ENCODE data around the gene CLN5.
"Not testable (repeated sequence)": the region's sequence is repeated elsewhere in the genome, so short reads cannot be mapped to it uniquely, and the experiment has no call there.

CLN5 gene

GRCh38 chr13:76991796-76992547, at the start of gene CLN5:
TSS of gene CLN5 (plus strand) at chr13:76992081. CDS start at chr13:76992099, 18 bp downstream.
- peak; percentile 96 for DNase-seq

DNA sequence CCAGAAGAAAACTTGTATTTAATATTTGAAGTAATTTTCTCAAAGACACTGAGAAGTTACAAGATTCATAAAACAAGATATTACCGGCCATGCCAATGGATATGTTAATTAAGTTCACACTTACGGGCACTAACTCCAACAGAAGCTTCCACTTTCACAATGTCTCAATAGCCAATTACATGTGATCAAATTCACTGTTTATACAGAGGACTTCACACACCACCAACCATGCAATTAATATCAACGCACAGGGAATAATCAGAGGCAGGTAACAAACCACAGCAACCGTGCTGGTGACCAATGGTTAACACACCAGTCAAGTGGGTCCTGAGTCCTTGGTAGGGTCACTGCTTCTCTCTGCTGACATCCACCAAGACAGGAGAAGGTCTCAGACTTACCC, 49.5 kb upstream of the CLN5 start:
- no peak for DNase-seq

DNA sequence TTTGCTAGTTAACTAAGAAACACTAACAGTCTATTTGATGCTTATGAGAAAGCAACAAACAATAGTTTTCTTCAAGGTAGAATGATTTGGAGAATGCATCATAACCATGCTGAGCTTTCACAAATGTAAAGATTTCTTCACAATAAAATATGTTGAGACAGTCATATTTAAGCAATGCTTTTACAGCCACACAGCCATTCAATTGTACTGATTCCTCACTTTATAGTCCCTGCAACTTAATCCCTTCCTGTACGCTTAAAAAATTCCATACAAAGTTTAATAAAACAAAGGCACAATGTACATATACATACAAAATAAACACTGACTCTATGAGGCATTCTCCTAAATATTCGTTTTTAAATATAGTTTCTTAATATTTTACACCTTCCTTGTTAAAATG, 48.2 kb upstream of the CLN5 start:
- DNase-seq, result no peak

DNA sequence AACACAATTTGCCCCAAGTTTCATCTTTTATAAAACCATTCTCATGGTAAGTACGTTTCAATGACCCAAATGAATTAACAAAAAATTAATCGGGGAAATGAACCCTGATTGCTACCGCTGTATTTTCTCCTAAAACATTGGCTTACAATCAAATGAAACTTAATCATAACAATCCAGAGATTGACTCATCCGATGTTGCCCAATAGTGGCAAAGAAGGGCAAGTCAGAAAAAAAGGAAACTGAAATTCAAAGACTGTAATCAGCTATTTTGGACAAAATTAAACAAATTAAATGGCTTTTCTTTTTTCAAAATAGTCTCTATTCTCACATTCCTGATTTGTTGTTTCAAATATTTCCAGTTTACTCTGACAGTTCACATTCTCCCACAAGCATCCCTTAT, 47.4 kb upstream of the CLN5 start:
- no peak for DNase-seq

- no peak for DNase-seq
Measured at GRCh38 chr13:76948149-76948548, 43.7 kb upstream of the CLN5 start, which contains the start of gene ACOD1. TSS of gene ACOD1 (plus strand) at chr13:76948511. CDS start at chr13:76948559, 48 bp downstream.

- DNase-seq, result no peak
Measured at GRCh38 chr13:76950101-76950500, 41.8 kb upstream of the CLN5 start.

- DNase-seq, result no peak
Measured at GRCh38 chr13:76953968-76954367, 37.9 kb upstream of the CLN5 start.

DNA sequence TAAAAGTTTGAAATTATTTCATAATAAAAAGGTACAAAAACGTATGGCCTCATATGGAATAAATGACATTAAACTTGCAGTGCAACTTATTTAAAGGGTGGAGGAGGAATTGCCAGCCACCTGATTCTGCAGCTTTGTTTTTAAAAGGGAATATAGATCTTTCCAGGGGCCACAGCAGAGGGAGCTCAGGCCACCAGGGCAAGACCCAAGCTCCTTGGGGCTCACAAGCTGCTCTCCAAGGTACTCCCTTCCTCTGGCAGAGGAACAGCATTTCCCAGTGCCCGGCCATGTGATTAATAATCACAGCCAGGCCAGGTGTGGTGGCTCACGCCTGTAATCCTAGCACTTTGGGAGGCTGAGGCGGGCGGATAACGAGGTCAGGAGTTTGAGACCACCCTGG, 37.3 kb upstream of the CLN5 start:
- DNase-seq, result no peak

DNA sequence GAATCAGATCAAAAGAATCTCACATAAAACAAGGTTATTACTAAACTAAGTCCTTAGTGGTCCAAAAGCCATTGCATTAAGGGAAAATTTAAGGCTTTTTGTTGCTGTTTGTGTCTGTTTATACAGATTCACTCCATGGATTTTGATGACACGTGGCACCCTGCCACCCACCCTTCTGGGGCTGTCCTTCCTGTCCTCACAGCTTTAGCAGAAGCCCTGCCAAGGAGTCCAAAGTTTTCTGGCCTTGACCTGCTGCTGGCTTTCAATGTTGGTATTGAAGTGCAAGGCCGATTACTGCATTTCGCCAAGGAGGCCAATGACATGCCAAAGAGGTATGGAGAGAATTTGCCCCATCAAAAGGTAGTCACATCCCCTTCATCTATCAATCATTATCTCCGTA, 36.7 kb upstream of the CLN5 start:
- DNase-seq, result no peak

DNA sequence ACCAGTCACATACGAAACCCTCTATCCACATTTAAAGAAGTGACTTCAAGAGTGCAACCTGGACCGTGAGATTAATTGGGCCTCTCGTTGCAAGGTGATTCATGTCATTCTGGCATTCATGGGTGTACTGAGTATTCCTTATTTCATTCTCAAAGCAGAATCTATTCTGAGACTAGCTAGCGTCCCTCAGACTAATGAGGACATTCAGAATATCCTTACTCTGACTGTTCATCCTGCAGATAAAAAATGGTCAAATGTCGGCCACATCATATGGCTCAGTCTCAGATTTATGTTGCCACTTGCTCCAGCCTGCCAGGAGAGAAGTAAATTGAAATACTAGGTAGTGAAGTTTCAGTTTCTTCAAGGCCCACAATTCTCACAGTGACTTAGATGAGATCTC, 36.2 kb upstream of the CLN5 start:
- no peak for DNase-seq

- DNase-seq, result no peak
Measured at GRCh38 chr13:76958841-76959432, 32.9 kb upstream of the CLN5 start.

DNA sequence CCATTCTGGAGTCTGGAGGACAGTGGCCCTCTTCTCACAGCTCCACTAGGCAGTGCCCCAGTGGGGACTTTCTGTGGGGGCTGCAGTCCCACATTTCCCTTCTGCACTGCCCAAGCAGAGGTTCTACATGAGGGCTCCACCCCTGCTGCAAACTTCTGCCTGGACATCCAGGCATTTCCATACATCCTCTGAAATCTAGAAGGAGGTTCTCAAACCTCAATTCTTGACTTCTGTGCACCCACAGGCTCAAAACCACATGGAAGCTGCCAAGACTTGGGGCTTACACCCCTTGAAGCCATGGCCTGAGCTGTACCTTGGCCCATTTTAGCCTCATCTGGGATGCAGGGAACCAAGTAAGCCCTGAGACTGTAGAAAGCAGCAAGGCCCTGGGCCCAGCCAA, 32.1 kb upstream of the CLN5 start:
- not testable (repeated sequence) for DNase-seq

DNA sequence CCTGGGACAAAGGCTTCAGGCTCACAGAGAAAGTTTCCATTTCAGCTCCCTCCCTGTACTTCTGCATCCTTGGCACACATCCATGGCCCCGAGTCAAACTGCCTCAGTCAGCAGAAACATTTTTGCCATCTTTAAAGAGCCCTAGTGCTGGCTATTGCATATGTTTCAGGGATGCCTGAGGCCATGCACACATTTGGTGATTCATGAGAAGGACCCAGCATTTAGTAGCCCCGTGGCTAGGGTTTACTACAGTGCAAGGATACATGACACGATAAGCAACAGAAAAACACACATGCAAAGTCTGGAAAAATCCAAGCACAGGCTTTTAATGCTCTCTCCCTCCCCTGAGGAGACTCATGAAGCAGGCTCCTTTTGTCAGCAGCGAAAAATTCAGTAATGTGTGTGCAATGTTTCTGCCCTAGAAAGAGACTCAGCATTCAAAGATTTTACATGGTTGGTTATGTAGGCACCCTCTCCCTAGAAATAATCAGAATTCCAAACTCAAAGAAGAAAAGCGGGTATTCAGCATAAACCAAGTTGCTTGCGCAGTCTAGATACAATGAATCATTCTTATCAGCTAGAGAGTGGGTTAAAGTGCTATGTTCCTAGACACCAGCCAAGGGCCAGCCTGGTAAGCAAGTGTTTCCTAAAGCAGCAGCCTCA, 26.0 kb upstream of the CLN5 start:
- no peak for DNase-seq

- no peak for DNase-seq
Measured at GRCh38 chr13:76967031-76967430, 24.9 kb upstream of the CLN5 start.

- no peak for DNase-seq
Measured at GRCh38 chr13:76968041-76968440, 23.8 kb upstream of the CLN5 start.

DNA sequence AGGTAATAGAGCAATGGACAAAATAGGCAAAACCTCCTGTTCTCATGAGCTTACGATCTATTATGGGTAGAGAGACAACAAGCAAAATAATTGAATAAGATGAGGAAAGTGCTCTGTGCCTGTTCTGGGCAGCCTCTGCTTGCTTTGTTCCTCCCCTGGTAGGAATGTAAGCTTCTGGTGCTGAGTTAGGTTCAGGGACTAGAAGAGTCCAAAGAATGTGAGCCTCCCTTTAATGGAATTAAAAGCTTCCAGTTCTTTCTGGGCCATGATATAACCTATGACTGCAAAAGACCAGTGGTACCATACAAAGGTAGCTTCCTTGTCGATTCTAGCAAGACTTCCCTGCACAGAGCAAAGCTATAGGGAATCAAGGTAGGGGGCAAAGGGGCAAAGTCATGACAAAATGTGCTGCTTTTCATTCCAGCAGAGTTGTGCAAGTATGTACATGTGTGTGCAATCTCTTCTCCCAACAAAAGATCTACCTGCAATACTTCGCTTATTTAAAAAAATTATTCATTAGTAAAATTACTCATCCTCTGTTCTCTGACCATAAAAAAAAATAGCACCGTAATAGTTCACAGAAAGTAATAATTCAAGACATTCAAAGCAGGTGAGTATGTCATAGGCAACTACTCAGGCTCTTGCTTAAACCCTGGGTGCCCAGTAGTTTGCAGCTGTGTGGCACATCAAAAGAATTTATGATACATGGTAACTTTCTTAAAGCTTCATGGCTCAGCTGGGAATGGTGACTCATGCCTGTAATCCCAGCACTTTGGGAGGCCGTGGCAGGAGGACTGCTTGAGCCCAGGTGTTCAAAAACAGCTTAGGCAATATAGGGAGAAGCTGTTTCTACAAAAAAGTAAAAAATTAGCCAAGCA, 22.2 kb upstream of the CLN5 start:
- DNase-seq, result no peak

DNA sequence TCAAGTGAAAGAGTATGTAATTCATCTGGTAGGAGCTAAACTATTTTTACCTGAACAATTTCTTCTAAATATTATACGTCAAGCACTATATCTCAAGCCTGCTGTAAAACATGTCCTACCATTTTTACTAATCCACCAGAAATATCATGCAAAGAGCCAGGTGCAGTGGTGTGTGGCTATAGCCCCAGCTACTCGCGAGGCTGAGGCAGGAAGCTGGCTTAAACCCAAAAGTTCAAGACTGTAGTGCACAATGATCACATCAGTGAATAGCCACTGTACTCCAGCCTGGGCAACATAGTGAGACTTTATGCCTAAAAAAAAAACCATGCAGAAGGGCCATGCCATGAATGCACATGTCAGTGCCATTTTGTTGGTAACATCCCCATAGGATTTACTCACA, 20.7 kb upstream of the CLN5 start:
- no peak for DNase-seq

GRCh38 chr13:76971851-76972829, 19.7 kb upstream of the CLN5 start:
- DNase-seq, result no peak

GRCh38 chr13:76973920-76974617, 17.8 kb upstream of the CLN5 start:
- no peak for DNase-seq

DNA sequence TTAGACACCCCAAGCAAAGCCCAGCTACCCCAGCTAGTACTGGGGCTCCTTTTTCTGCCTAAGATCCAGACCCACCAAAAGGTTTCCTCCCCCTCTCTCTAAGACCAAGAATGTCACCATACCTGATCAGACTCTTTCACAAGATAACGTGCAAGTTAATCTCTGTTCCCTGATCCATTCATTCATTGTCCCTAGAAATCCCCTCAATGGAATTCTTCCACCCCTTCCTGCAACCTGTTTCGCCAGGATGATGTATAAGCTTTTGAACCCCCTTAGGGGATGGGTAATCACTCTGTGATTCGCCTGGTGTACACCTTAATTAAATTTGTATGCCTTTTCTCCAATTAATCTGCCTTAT, 17.3 kb upstream of the CLN5 start:
- DNase-seq, result no peak

DNA sequence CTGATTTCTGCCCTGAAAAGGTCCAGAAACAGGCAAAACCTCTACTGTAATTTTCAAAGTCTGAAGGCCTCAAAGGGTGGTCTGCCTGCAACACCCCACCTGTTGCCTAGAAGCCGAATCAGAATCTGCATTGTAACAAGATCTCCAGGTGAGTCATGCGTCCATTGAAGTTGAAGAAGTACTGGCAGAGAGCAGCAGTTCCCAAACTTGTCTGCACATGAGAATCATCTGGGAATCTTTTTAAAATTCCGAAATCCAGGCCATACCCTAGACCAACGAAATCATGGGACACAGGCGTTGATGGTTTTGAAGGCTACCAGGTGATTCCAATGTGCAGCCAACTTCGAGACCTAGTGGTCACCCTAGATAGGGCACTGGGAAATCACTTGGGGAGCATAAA, 16.0 kb upstream of the CLN5 start:
- no peak for DNase-seq

Data from activated naive CD4-positive, alpha-beta T cell treated with anti-CD3 and anti-CD28 coated beads, Interleukin-2, amount 50 U/mL, for 16 hours (primary cell).